Measurements from ENCODE around the gene GALNT11. TPM values are rescaled to one million over a fixed set of nuclear protein-coding genes. Genes with fewer than 3 reads are reported as not detected.

Gene GALNT11
- total RNA-seq, 1 donor, result 45.3 TPM

DNA sequence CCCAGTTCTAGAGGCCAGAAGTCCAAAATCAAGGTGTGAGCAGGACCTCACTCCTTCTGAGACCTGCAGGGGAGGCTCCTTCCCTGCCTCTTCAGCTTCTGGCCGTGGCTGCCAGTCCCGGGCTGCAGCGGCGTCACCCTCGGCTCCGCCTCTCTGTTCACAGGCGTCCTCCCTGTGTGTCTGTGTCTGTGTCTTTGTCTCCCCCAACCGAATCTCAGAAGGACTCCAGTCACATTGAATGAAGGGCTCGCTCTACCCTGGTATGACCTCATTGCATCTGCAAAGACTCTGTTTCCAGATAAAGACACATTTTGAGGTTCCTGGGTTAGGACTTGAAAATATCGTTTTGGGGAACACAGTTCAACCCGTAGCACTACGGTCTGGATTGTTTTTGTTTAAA lies 33.1 kb upstream of the GALNT11 start:
- DNase-seq (ENCODE audit: low read depth), result peak; percentile 29
- H3K4me3 ChIP-seq (ENCODE audit: low read depth, low read length), result no peak overlapping the region

DNA sequence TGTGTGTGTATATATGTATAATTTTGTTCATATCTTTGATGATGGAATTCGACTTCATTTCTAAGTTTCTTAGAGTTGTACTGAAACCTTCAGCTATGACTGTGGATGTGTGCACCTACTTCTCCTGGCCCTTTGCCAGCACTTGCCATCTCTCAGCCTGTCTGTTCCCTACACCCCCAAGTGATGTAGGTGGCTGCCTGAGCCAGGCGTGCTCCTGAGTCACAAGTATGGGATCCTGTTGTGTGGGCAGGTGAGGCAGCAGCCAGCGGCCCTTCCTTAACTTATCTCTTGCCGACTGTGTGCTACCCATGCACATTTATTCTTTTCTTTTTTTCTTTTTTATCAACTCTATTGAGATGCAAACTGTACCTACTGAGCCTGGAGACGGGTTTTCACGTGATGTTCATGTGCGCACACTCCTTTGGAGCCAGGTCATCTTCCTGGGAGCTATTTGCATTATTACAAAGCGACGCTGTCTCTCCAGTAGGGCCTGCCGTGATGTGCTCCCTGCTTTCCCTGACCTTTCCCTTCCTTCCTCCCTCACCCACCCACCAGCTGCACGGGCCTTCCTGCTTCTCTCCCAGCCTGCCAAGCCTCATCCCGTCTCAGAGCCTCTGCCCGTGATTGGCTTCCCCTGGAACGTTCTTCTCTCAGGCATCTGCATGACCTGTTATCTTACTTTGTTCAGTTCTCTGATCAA lies 31.3 kb upstream of the GALNT11 start:
- TF ChIP-seq CTCF (IDR thresholded peaks at IDR 0.05; ENCODE audit: insufficient read depth, low read depth, low read length), result no peak
- no peak overlapping the region for H3K4me3 ChIP-seq (ENCODE audit: low read depth, low read length)
- no peak for DNase-seq (ENCODE audit: low read depth)

More for the DNA sequence above, 33.1 kb upstream of the GALNT11 start:
- TF ChIP-seq CTCF (IDR thresholded peaks at IDR 0.05; ENCODE audit: insufficient read depth, low read depth, low read length), result peak; percentile 18

- no peak overlapping the region for H3K4me3 ChIP-seq (ENCODE audit: low read depth, low read length)
- peak; percentile 52 for DNase-seq (ENCODE audit: low read depth)
Observed at GRCh38 chr7:151999424-152000090, 25.9 kb upstream of the GALNT11 start.

GRCh38 chr7:152000191-152000590 lies 25.3 kb upstream of the GALNT11 start:
- TF ChIP-seq CTCF (IDR thresholded peaks at IDR 0.05; ENCODE audit: insufficient read depth, low read depth, low read length), result no peak
- peak; percentile 17 for DNase-seq (ENCODE audit: low read depth)
- H3K4me3 ChIP-seq (ENCODE audit: low read depth, low read length), result no peak overlapping the region

More at GRCh38 chr7:151999424-152000090, 25.9 kb upstream of the GALNT11 start:
- TF ChIP-seq CTCF (IDR thresholded peaks at IDR 0.05; ENCODE audit: insufficient read depth, low read depth, low read length), result no peak

- H3K4me3 ChIP-seq (ENCODE audit: low read depth, low read length), result no peak overlapping the region
- DNase-seq (ENCODE audit: low read depth), result peak; percentile 19
Observed at GRCh38 chr7:152006336-152006735, 19.1 kb upstream of the GALNT11 start.

DNA sequence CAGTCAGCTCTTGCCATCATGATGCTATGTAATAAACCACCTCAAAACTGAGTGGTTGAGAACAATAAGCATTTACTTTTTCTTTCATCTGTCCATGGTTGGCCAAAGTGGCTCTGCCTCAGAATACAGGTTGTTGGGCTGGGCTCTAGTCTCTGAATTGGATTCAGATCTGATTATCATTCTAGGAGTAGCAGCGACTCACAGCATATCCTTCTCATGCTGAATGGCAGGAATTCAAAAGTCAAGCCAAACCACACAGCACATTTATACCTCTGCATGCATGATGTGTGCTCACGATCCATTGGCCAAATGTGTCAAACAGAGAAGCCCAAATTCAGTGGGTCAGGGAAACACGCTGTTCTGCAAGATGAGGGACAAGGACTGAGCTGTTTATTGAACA lies 13.6 kb upstream of the GALNT11 start:
- no peak for TF ChIP-seq CTCF (IDR thresholded peaks at IDR 0.05; ENCODE audit: insufficient read depth, low read depth, low read length)
- DNase-seq (ENCODE audit: low read depth), result no peak
- H3K4me3 ChIP-seq (ENCODE audit: low read depth, low read length), result no peak overlapping the region

More at GRCh38 chr7:152006336-152006735, 19.1 kb upstream of the GALNT11 start:
- no peak for TF ChIP-seq CTCF (IDR thresholded peaks at IDR 0.05; ENCODE audit: insufficient read depth, low read depth, low read length)

Measured in fibroblast of villous mesenchyme (primary cell).